Stimulated activated CD4-positive, alpha-beta T cell treated with anti-CD3 and anti-CD28 coated beads, TNF-alpha, amount 100 ng/mL, for 24 hours (primary cell): ENCODE data around the gene ABI2.

Experiments
- DNase-seq, 3 experiments: peaks; one replicate each; pipeline ENCODE4 v3.0.0-alpha.2; 2020; ENCODE audit warnings: low read depth in 3 of 3

ABI2 gene

DNA sequence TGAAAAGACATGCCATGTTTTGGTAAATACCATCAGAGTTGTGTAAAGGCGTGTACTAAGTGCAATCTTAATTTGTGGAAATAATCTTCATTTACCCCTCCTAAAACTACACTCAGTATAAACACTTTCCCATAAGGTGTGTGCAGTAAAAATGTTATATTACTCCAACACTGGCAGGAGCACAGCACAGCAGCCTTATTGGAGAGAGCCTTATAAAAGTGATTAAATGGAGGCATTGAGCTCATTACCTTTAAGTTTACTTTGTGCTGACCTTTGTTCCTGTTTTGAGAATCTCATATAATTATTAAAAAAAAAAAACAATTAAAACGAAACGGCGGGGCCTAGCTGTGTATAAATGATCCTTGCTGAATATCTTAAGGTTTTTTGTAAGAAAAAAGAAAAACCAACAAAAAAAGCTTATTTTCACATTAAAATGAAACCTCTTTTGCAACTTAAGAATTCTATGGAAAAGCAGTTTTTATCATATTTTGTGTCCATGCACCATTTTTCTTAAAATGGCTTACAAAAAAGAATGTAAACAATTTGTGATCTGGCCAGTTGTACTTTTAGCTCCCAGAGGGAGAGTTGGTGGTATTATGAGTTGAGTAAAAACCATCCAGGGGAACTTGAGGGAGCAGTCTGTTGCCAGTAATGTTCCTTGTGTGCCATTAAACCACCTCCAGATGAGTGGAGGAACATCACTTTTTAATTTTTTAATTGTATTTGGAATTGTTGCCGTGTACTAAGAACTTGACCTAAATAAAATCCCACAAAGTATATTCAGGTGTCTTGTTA lies 103.4 kb downstream of the ABI2 start:
- no peak for DNase-seq

DNA sequence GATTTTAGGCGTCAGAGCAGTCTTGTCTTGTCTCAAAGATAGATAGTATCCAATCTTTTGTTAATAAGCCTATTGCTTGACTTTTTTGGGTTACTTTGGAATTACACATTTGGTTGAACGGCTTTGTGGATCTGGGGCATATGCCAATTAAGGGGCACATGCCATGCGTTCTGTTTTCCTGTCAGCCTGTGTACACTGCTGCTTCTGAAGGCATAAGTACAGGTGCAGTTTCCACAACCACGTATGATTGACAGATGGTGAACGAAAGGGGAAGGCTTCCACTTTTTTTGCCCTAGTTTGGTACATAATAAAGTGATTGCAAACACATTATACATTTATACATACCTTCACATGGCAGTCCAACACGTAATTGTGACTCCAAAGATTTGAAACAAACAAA lies 104.6 kb downstream of the ABI2 start:
- no peak for DNase-seq

DNA sequence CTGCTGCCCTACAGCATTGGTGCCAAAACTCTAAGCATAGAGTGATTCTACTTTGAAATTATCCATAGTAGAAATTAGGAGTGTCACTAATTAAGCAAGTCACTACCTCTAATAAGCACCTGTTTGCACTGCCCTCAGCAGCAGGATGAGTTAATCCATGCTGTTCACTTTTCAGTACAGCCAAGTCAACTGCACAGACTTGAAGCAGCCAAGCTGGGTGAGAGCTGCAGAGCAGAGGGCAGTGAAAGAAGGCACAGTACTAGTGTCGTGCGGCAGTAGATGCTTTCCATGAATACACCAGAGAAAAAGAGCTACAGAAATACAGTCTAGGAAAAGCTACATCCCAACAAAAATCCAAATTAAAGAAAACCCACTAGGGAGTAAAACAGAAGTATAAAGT lies 108.3 kb downstream of the ABI2 start:
- DNase-seq = no peak

DNA sequence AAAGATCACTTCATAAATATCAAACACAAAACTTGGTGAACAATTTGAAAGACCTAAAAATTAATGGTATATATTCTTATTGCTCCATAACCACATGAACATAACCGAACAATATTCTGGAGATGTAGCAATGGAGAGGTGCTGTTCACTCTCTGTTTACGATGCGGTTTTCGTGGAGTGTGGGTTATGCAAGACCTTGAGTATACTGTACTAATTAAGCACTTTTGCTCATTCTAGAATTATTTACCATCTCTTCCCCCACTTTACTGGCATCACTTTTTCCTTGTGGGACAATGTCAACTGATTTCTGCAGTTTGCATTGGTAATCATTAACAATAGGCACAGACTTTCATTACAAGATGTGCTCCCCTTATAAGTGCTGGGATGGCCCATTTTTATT lies 109.3 kb downstream of the ABI2 start:
- no peak for DNase-seq

DNA sequence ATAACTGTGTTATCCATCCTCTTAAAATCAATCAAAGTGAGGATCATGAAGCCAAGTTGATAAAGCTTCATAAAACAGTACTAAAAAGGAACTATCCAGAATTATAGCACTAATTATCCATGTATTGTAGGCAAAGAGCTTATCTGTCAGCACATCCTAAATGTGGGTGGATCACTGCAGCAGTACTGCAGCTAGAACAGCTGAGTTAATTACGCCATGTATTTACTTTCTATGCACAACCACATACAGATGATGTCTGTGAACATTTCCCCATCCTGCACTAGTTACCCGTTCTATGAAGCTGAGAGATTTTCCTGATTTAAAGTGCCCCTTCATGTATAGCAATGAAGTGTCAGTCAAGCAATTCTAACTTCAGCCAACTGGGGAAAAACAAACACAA lies 110.3 kb downstream of the ABI2 start:
- DNase-seq = no peak

GRCh38 chr2:203440671-203441070 lies 112.5 kb downstream of the ABI2 start:
- no peak for DNase-seq

- no peak for DNase-seq
Observed at GRCh38 chr2:203441463-203441862, 113.3 kb downstream of the ABI2 start.

DNA sequence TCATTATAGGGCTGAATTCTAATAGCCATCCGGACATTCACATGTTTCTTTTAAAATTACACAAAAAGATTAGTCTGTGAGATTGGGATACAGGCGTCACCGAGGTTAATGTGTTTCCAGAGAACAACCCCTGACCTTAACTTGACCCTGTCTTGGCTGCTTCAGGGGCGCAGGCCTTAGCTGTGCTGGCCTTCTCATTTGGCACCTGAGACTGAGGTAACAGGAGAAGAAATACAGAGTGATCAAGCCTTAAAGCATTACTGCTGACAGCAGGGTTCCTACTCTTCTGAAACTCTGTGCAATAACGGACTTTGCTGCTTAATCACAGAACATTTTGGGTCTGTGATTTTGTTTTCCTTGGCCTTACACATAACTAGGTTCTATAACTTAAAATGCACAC lies 114.3 kb downstream of the ABI2 start:
- DNase-seq = no peak

DNA sequence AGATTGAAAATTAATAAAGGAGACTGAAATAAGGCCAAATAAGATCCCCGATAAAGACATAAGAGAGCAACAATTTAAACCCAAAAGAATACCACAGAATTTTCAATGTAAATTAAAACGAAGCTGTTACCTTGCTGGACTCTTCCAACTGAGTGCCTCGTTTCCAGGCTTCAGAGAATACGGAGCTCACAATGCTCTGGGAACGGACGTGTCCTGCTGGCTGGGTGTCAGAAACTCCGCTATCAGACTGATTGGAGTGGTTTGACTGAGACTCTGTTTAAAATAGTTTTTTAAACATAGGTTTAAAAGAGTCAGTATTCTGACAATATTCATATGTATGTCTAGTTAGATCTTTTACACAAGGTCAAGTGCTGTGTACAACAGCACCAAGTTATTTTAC lies 116.5 kb downstream of the ABI2 start:
- no peak for DNase-seq

DNA sequence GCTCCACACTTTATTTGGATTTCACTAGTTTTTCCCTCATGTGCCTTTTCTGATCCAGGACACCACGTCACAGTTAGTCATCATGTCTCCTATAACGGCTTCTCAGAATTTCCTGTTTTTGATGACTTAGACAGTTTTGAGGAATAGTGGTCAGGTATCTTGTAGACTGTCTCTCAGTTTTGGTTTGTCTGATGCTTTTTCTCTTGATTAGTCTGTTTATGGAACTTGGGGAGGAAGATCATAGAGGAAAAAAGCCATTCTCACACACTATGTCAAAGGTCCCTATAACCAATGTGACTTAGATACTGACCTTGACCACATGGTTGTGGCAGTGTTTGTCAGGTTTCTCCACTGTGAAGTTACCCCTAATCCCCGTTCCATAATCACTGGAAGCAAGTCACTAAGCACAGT lies 117.9 kb downstream of the ABI2 start:
- no peak for DNase-seq

- no peak for DNase-seq
Observed at GRCh38 chr2:203446780-203447179, 118.6 kb downstream of the ABI2 start.

GRCh38 chr2:203450561-203450960 lies 122.4 kb downstream of the ABI2 start:
- DNase-seq = no peak

DNA sequence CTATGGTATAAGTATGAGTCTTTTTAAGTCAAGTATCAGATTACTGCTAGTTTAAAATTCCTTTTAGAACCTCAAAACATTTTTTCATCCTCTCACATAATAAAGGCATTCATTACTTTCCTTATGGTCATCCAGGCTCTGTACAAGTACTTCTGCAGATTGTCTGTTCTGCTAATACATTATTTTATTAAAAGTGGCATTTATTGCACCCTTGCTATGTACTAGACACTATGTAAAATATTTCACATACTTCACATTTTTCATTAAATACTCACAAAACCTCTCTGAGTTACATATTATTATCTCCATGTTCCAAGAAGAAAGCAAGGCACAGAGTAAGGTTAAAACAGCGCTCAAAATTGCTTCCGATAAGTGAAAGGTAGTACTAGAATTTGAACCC lies 122.8 kb downstream of the ABI2 start:
- DNase-seq = no peak

GRCh38 chr2:203451689-203452088 lies 123.5 kb downstream of the ABI2 start:
- DNase-seq = no peak

DNA sequence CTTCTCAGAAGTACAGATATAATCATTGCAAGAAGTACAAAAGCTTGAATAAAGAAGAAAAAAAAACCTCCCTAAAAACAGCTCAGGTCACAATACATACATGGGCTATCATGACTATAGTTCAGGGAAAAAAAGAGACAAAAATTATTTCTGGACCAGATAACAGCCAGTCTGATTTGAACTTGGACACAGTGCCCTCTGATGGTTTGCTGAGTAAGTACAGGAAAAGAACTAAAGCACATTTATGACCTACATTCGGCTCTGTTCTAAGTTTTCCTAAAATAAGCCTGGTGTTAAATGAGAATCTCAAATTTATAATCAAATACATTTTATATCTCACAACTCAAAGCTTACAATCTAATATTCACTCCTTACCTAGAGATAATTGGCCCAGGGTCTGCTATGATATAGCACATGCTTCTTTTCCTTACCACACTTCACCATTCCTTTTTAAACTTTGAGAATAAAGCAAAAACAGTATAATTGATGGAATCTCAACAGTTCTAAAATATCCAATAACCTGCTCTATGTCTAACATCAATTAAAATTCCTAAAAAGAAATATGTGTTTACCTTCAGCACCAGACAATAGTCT lies 125.8 kb downstream of the ABI2 start:
- DNase-seq = no peak

DNA sequence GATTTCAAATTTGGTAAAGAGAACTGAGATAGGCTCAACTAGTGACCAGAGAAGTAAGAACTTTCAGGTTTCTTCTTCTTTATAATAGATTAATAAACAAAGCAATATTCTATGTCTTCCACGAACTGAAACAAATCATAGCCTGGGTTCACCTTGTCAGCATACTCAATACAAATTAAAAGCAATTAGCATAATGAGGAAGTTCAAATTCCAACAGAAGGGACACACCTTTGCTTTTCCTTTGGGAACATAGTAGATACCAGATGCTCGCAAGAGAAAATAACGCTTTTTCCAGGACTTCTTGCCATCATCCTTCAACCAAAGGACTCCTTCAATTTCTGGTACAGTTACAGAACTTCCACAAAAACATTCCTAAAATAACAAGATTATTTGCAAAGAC lies 127.0 kb downstream of the ABI2 start:
- no peak for DNase-seq

DNA sequence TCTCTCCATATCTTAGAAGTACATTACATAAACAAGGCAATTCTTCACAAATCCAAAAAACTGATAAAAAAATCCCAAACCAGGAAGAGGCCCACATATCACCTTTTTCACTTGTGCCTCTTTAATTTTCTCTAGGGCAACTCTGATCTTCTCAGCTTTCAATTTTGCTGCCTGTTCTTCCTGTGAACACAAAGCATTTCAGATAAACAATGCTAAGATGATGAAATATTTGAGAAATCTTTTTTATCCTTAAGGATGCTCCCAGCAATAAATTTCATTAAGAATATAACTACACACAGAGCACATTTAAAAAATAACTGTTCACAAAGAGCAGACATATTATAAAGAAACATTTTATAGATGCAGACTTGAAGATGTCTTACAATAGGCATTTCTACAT lies 133.6 kb downstream of the ABI2 start:
- DNase-seq = no peak

DNA sequence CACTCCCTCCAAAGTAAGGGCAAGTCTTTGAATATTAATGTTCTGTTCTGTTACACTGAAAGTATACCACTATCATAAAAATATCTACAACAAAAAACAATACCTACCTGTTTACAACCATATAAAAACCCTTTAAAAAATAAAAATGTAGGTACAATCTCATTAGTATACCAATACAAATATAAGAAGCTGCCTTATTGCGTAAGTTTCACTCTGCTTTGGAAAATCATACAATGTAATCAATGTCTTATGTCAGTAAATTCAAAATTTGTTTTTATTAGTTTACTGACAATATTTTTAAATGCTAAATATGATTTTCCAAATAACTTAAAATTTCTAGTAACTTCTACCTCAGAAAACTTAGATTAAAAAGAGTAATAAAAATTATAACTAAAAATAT lies 134.1 kb downstream of the ABI2 start:
- DNase-seq = no peak

DNA sequence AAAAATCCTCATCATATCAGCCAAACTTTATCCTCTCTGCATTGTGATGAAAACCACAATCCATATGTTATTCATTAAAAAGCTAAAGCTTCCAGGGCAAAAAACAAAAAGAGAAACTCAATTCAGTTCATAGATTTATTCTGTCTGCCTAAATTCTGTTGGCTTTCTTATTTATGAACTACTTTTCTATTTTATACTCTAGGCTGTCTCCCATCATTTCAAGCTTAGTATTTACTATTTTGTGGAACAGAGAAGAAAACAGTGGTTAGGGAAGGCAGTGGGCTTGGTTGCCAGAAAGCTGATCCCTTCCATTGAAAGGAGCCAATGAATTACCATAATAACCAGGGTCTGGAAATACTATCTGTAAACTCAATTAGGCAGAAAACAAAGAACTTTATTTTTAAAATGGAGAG lies 135.1 kb downstream of the ABI2 start:
- DNase-seq = no peak

- no peak for DNase-seq
Observed at GRCh38 chr2:203469546-203469945, 141.4 kb downstream of the ABI2 start.

DNA sequence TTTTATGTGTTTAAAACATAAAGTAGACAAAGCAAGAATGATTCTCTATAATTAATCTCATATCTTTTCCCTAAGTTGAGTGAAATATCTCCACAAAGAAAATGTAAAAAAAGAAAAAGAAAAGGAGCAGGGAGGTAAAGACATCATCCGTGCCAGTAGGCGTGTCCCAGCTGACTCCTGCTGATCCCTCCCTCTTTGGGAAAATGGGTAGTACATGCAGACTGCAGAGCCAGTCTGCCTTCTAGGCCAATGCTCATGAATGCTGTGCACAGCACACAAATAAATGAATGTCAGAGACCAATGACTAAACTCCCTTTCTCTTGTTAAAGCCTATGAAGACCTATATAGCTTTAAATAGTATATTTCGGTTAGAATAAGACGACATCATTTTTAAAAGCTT lies 142.2 kb downstream of the ABI2 start:
- no peak for DNase-seq

DNA sequence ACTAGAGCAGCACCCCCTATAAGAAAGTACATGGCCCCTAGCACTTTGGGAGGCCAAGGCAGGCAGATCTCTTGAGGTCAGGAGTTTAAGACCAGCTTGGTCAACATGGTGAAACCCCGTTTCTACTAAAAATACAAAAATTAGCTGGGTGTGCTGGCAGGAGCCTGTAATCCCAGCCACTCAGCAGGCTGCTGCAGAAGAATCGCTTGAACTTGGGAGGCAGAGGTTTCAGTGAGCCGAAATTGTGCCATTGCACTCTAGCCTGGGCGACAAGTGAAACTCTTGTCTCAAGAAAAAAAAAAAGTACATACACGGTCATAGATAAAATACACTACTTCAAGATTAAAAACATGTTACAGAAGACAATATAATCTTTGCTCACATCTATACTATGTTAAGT lies 143.1 kb downstream of the ABI2 start:
- no peak for DNase-seq

GRCh38 chr2:203476881-203477280 lies 148.7 kb downstream of the ABI2 start:
- no peak for DNase-seq

- no peak for DNase-seq
Observed at GRCh38 chr2:203480623-203481022, 152.4 kb downstream of the ABI2 start.
